Neural cell (in vitro differentiated cells): Measurements from ENCODE around the gene MYRIP. TPM values are rescaled to one million over a fixed set of nuclear protein-coding genes. Genes with fewer than 3 reads are reported as not detected.

Experiments
- H2AFZ ChIP-seq: fragments of 200-600, 300-800 bp; sonication (generic), shearing (Covaris generic); 2 replicates; pipeline ENCODE4 v1.6.0; 2014; ENCODE audit warnings: low read depth, mild to moderate bottlenecking, antibody characterized with exemption, low read length, moderate library complexity
- H3F3A ChIP-seq: fragments of 200-600 bp; shearing (Covaris generic); 2 replicates; pipeline ENCODE4 v1.6.1; 2016; ENCODE audit warnings: mild to moderate bottlenecking, moderate library complexity, mixed read lengths, antibody characterized with exemption, low read length; ENCODE audit not compliant: insufficient read depth, poor library complexity, severe bottlenecking
- H3K27ac ChIP-seq: fragments of 200-600, 300-800 bp; sonication (generic), shearing (Covaris generic); 2 replicates; pipeline ENCODE4 v1.5.1; 2014; ENCODE audit warnings: mild to moderate bottlenecking, low read length, moderate library complexity
- H3K27me3 ChIP-seq: fragments of 300-800, 200-600 bp; sonication (generic), shearing (Covaris generic); 2 replicates; pipeline ENCODE4 v1.6.0; 2014; ENCODE audit warnings: mild to moderate bottlenecking, low read depth, low read length, moderate library complexity; ENCODE audit not compliant: insufficient read depth
- H3K36me3 ChIP-seq: fragments of 300-800, 200-600 bp; sonication (generic), shearing (Covaris generic); 2 replicates; pipeline ENCODE4 v1.5.1; 2014; ENCODE audit warnings: mild to moderate bottlenecking, antibody characterized with exemption, low read length, moderate library complexity; ENCODE audit not compliant: insufficient read depth
- H3K4me2 ChIP-seq: fragments of 300-800, 200-600 bp; sonication (generic), shearing (Covaris generic); 2 replicates; pipeline ENCODE4 v1.6.0; 2014; ENCODE audit warnings: mild to moderate bottlenecking, low read length
- H3K4me3 ChIP-seq: fragments of 300-800, 200-600 bp; sonication (generic), shearing (Covaris generic); 2 replicates; pipeline ENCODE4 v1.5.1; 2014; ENCODE audit warnings: mild to moderate bottlenecking, low read length, moderate library complexity
- H3K79me2 ChIP-seq: fragments of 200-600 bp; shearing (Covaris generic); replicated peaks from 2 replicates; pipeline ENCODE4 v1.6.0; 2014; ENCODE audit warnings: mild to moderate bottlenecking, low read length, moderate library complexity; ENCODE audit not compliant: insufficient read depth
- H3K9ac ChIP-seq: fragments of 300-800, 200-600 bp; sonication (generic), shearing (Covaris generic); 2 replicates; pipeline ENCODE4 v1.6.1; 2016; ENCODE audit warnings: mild to moderate bottlenecking, low read length, mixed read lengths
- H3K9me2 ChIP-seq: fragments of 200-600 bp; shearing (Covaris generic); 2 replicates; pipeline ENCODE4 v1.6.1; 2016; ENCODE audit warnings: mild to moderate bottlenecking, low read length, mixed read lengths; ENCODE audit not compliant: insufficient read depth
- H3K9me3 ChIP-seq: fragments of 200-600, 300-800 bp; sonication (generic), shearing (Covaris generic); 2 replicates; pipeline ENCODE4 v1.6.1; 2016; ENCODE audit warnings: mild to moderate bottlenecking, mixed run types, low read length, moderate library complexity, mixed read lengths
- H4K20me1 ChIP-seq: fragments of 200-600 bp; shearing (Covaris generic); 2 replicates; pipeline ENCODE4 v1.6.1; 2016; ENCODE audit warnings: mild to moderate bottlenecking, mixed run types; ENCODE audit not compliant: insufficient read depth
- EP300 ChIP-seq: fragments of 450-650 bp; conservative IDR thresholded peaks from 2 replicates; pipeline ENCODE4 v1.6.1; 2014; ENCODE audit warnings: antibody characterized with exemption, mild to moderate bottlenecking, moderate library complexity; ENCODE audit not compliant: poor library complexity, severe bottlenecking
- EZH2 ChIP-seq: fragments of 200-600, 300-800 bp; shearing (Covaris generic), sonication (generic); IDR thresholded peaks from 2 replicates; pipeline ENCODE4 v1.6.1; 2014; ENCODE audit warnings: antibody characterized with exemption, low read length, borderline replicate concordance, mild to moderate bottlenecking; ENCODE audit not compliant: insufficient read depth, poor library complexity, severe bottlenecking
- MXI1 ChIP-seq: fragments of 450-650 bp; conservative IDR thresholded peaks from 2 replicates; pipeline ENCODE4 v1.6.1; 2014; ENCODE audit warnings: antibody characterized with exemption, mild to moderate bottlenecking; ENCODE audit not compliant: poor library complexity, severe bottlenecking
- POLR2AphosphoS5 ChIP-seq: IDR thresholded peaks from 2 replicates; pipeline ENCODE4 v1.6.1; 2012
- RAD21 ChIP-seq: fragments of 450-650 bp; conservative IDR thresholded peaks from 2 replicates; pipeline ENCODE4 v1.6.1; 2014; ENCODE audit warnings: antibody characterized with exemption, mild to moderate bottlenecking, moderate library complexity
- SMC3 ChIP-seq: fragments of 450-650 bp; conservative IDR thresholded peaks from 2 replicates; pipeline ENCODE4 v1.6.1; 2014; ENCODE audit warnings: antibody characterized with exemption, mild to moderate bottlenecking, moderate library complexity; ENCODE audit not compliant: poor library complexity
- TAF1 ChIP-seq: IDR thresholded peaks from 2 replicates; pipeline ENCODE4 v1.6.1; 2012; ENCODE audit warnings: low read depth
- polyA plus RNA-seq: library from polyadenylated mRNA; depleted of rRNA; stranded (reverse); fragments of >200 nt; gene quantifications from 2 replicates; pipeline ENCODE4 v1.2.3, GENCODE V29; 2014
- TF ChIP-seq, protein P1 (sequence below): IDR thresholded peaks from 2 replicates; pipeline ENCODE4 v1.6.1; 2012; ENCODE audit warnings: borderline replicate concordance
- TF ChIP-seq, protein P2 (sequence below): fragments of 450-650 bp; IDR thresholded peaks from 2 replicates; pipeline ENCODE4 v1.5.1; 2014; ENCODE audit warnings: antibody characterized with exemption, mild to moderate bottlenecking, moderate library complexity; ENCODE audit not compliant: poor library complexity, severe bottlenecking

MYRIP gene
- polyA plus RNA-seq, 1 donor from 2014 or later, result 0.76 TPM

GRCh38 chr3:40254891-40255290, 445.5 kb downstream of the MYRIP start:
- Histone ChIP-seq H3F3A (no peaks in the 10 kb centered on the region), H3K4me3 (no peak overlapping the region), H3K27me3 (no peaks in the 10 kb centered on the region), H3K9me3 (no peaks in the 10 kb centered on the region), H3K4me2 (no peak overlapping the region), H3K9me2 (no peaks in the 10 kb centered on the region), H3K79me2 (no peaks in the 10 kb centered on the region), H4K20me1 (no peaks in the 10 kb centered on the region), H2AFZ (no peak overlapping the region), H3K27ac (no peak overlapping the region), H3K9ac (no peak overlapping the region), H3K36me3 (no peaks in the 10 kb centered on the region)
- TF ChIP-seq EP300, result no peak
- TF ChIP-seq EZH2, result no peak
- no peak for TF ChIP-seq TAF1
- TF ChIP-seq SMC3, result no peak
- TF ChIP-seq, protein P1, sequence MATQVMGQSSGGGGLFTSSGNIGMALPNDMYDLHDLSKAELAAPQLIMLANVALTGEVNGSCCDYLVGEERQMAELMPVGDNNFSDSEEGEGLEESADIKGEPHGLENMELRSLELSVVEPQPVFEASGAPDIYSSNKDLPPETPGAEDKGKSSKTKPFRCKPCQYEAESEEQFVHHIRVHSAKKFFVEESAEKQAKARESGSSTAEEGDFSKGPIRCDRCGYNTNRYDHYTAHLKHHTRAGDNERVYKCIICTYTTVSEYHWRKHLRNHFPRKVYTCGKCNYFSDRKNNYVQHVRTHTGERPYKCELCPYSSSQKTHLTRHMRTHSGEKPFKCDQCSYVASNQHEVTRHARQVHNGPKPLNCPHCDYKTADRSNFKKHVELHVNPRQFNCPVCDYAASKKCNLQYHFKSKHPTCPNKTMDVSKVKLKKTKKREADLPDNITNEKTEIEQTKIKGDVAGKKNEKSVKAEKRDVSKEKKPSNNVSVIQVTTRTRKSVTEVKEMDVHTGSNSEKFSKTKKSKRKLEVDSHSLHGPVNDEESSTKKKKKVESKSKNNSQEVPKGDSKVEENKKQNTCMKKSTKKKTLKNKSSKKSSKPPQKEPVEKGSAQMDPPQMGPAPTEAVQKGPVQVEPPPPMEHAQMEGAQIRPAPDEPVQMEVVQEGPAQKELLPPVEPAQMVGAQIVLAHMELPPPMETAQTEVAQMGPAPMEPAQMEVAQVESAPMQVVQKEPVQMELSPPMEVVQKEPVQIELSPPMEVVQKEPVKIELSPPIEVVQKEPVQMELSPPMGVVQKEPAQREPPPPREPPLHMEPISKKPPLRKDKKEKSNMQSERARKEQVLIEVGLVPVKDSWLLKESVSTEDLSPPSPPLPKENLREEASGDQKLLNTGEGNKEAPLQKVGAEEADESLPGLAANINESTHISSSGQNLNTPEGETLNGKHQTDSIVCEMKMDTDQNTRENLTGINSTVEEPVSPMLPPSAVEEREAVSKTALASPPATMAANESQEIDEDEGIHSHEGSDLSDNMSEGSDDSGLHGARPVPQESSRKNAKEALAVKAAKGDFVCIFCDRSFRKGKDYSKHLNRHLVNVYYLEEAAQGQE, result no peak
- TF ChIP-seq MXI1, result no peak
- TF ChIP-seq, protein P2, sequence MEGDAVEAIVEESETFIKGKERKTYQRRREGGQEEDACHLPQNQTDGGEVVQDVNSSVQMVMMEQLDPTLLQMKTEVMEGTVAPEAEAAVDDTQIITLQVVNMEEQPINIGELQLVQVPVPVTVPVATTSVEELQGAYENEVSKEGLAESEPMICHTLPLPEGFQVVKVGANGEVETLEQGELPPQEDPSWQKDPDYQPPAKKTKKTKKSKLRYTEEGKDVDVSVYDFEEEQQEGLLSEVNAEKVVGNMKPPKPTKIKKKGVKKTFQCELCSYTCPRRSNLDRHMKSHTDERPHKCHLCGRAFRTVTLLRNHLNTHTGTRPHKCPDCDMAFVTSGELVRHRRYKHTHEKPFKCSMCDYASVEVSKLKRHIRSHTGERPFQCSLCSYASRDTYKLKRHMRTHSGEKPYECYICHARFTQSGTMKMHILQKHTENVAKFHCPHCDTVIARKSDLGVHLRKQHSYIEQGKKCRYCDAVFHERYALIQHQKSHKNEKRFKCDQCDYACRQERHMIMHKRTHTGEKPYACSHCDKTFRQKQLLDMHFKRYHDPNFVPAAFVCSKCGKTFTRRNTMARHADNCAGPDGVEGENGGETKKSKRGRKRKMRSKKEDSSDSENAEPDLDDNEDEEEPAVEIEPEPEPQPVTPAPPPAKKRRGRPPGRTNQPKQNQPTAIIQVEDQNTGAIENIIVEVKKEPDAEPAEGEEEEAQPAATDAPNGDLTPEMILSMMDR, result no peak
- no peak for TF ChIP-seq RAD21
- no peak for TF ChIP-seq POLR2AphosphoS5

DNA sequence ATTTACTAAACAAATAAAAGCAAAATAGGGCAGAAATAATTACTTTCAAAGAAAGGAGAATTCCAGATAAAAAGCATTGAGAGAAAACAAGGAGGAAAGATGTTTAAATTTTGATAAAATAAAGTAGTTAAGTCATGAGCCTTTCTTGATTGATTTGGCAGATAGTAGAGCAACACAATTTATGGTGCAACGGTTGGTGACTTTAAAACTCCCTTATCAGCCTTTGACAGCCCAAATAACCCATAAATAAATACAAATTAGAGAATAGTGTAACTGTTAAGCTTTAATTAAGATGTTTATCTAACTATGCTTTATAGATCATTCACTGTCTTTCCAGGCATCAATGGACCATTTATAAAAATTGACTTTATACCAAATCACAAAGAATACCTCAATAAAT, 446.1 kb downstream of the MYRIP start:
- no peak overlapping the region for H3K4me2 ChIP-seq
- H3K27me3 ChIP-seq, result no peaks in the 10 kb centered on the region
- TF ChIP-seq, protein P1, result no peak
- TF ChIP-seq EZH2, result no peak
- TF ChIP-seq, protein P2, result no peak
- no peak for TF ChIP-seq MXI1
- no peak for TF ChIP-seq TAF1
- no peak for TF ChIP-seq RAD21
- TF ChIP-seq EP300, result no peak
- TF ChIP-seq POLR2AphosphoS5, result no peak
- no peak for TF ChIP-seq SMC3
- H3K9me2 ChIP-seq, result no peaks in the 10 kb centered on the region
- H3K9ac ChIP-seq, result no peak overlapping the region
- H3K9me3 ChIP-seq, result no peaks in the 10 kb centered on the region
- H3K79me2 ChIP-seq, result no peaks in the 10 kb centered on the region
- H3K36me3 ChIP-seq, result no peaks in the 10 kb centered on the region
- no peaks in the 10 kb centered on the region for H4K20me1 ChIP-seq
- H3K4me3 ChIP-seq, result no peak overlapping the region
- H3K27ac ChIP-seq, result no peak overlapping the region
- H2AFZ ChIP-seq, result no peak overlapping the region
- no peaks in the 10 kb centered on the region for H3F3A ChIP-seq
